ENCODE results near the gene BNC2. TPM values are rescaled to one million over a fixed set of nuclear protein-coding genes. Genes with fewer than 3 reads are reported as not detected.

Gene BNC2
- total RNA-seq, 1 experiment from 2014 or later: 11.7 TPM

DNA sequence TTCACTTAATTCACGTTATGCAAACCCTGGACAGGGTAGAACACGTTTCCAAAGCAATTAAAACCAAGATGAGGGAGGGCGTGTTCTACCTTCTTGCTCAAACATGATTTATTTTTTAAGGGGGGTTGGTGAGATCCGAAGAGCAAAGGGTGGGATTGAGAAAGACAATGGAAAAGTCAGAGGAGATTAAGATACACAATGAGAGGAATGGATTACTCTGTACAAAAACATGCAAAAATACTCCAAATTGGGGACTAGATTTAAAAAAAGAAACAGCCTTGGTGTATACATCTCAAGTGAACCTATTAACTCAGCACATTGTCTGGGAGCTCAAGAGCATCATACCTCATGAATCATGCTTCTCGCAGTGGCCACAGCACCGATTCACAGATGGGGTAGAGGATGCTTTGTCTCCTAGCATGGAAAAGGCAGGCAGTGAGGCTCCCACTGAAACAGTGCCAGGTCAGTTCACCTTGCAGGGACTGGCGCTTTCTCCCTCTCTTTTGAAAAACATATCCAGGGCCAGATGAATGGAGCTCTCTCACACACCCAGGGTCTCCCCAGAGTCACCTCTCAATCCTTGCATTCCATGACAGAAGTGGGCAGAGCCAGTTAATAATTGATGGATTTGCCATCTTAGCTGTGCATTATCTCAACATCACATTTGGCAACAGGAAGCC lies 459.7 kb downstream of the BNC2 start:
- intact Hi-C loops (cut with micrococcal nuclease): loop anchor here (5.0 kb wide), 1 partner anchor 43 kb away; no protein-coding TSS in a partner anchor
- H3K27me3 ChIP-seq (ENCODE audit: low read length): no peaks in the 10 kb centered on the region
- BruUV-seq (replicated peaks): no TSS peak
- no peak overlapping the region for H3K4me2 ChIP-seq (ENCODE audit: low read length)
- no peak for DNase-seq
- CTCF ChIA-PET: no interaction called here
- H3K9me3 ChIP-seq (ENCODE audit: low read length): no peaks in the 10 kb centered on the region
- H3K4me1 ChIP-seq (ENCODE audit: insufficient read depth, low read length): peaks cover 34% of the 10 kb centered on the region
- no peak for ATAC-seq
- 0 out of 2 replicates have a peak, but pooled peaks cover 2% of the 10 kb centered on the region for H3K79me2 ChIP-seq (ENCODE audit: low read length)
- H3K9ac ChIP-seq (ENCODE audit: low read length): no peak overlapping the region
- no peaks in the 10 kb centered on the region for H3K9me2 ChIP-seq (replicated peaks; ENCODE audit: low read length)
- no peaks in the 10 kb centered on the region for H4K20me1 ChIP-seq (ENCODE audit: low read length)
- H3K27ac ChIP-seq (ENCODE audit: low read length): no peak overlapping the region
- peaks cover 4% of the 10 kb centered on the region for H3F3A ChIP-seq (ENCODE audit: low read length, unreplicated experiment)
- no peak for TF ChIP-seq EZH2phosphoT487 (IDR thresholded peaks at IDR 0.05; ENCODE audit: borderline replicate concordance, low read length)
- no peak for TF ChIP-seq CTCF (conservative IDR thresholded peaks at IDR 0.05; ENCODE audit: low read depth, low read length)
- no peak for TF ChIP-seq EZH2 (IDR thresholded peaks at IDR 0.05; ENCODE audit: low read length, unreplicated experiment)
- POLR2A ChIA-PET (ENCODE audit: unreplicated experiment): no interaction called here
- no peaks in the 10 kb centered on the region for H3K36me3 ChIP-seq (ENCODE audit: low read depth, low read length)
- no peak overlapping the region for H2AFZ ChIP-seq (ENCODE audit: low read length)
- H3K4me3 ChIP-seq (ENCODE audit: low read length): no peak overlapping the region

- Histone ChIP-seq H3K27me3 (ENCODE audit: low read length) (no peaks in the 10 kb centered on the region), H3K4me1 (ENCODE audit: insufficient read depth, low read length) (peaks cover 5% of the 10 kb centered on the region; the same call in 1 of the 2 replicates), H3K9me3 (ENCODE audit: low read length) (no peaks in the 10 kb centered on the region), H3K27ac (ENCODE audit: low read length) (no peak overlapping the region), H4K20me1 (ENCODE audit: low read length) (no peaks in the 10 kb centered on the region), H3K79me2 (ENCODE audit: low read length) (no peaks in the 10 kb centered on the region), H3K4me3 (ENCODE audit: low read length) (no peak overlapping the region), H3K9ac (ENCODE audit: low read length) (no peak overlapping the region), H3K9me2 (replicated peaks; ENCODE audit: low read length) (no peaks in the 10 kb centered on the region), H3K36me3 (ENCODE audit: low read depth, low read length) (no peaks in the 10 kb centered on the region), H2AFZ (ENCODE audit: low read length) (no peak overlapping the region), H3K4me2 (ENCODE audit: low read length) (no peak overlapping the region), H3F3A (ENCODE audit: low read length, unreplicated experiment) (no peaks in the 10 kb centered on the region)
- POLR2A ChIA-PET (ENCODE audit: unreplicated experiment): interaction anchor here (0.7 kb wide), 1 partner anchor 301 kb away, joined by 5 read pairs; no protein-coding TSS in a partner anchor
- TF ChIP-seq CTCF (conservative IDR thresholded peaks at IDR 0.05; ENCODE audit: low read depth, low read length): no peak
- no peak for TF ChIP-seq EZH2 (IDR thresholded peaks at IDR 0.05; ENCODE audit: low read length, unreplicated experiment)
- TF ChIP-seq EZH2phosphoT487 (IDR thresholded peaks at IDR 0.05; ENCODE audit: borderline replicate concordance, low read length): no peak
- intact Hi-C loops (cut with micrococcal nuclease): no loop called here
- CTCF ChIA-PET: no interaction called here
- no TSS peak for BruUV-seq (replicated peaks)
- no peak for DNase-seq
- ATAC-seq: no peak
Measured at GRCh38 chr9:16407617-16408016, 462.9 kb downstream of the BNC2 start.

DNA sequence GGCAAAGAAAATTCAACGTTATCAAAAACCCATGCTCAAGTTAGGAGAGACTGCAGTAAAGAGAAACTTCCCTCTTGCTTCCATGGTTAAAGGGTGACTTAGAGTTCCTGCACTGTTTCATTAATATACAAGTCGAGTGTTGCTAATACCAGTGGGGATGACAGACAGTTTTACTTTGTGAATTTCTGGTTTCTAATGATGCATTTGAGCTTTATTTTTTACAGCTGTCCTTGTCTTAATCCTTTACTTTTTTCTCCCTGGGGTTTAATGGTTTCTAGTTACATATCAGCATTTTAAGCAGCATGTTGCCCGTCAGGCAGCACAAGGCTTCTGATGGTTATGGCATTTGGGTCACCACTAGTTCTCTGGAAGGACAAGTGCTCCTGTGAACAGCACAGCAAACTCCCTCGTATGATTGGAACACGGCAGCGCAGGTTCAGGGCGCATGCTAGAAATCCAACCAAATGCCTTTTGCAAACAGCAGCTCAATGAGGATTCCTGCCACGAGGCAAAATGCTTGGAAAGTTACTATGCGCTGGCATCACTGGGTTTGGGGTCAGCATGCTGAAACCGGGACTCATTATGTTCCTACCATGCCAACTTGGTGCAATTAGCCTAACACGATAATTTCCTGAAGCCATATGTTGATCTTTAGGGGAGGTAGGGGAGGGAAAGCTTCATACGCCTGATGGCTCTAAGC lies 463.8 kb downstream of the BNC2 start:
- ATAC-seq (no peak), DNase-seq (no peak)
- H2AFZ ChIP-seq (ENCODE audit: low read length): no peak overlapping the region
- H3K36me3 ChIP-seq (ENCODE audit: low read depth, low read length): no peaks in the 10 kb centered on the region
- H3K27ac ChIP-seq (ENCODE audit: low read length): no peak overlapping the region
- no peak for TF ChIP-seq EZH2phosphoT487 (IDR thresholded peaks at IDR 0.05; ENCODE audit: borderline replicate concordance, low read length)
- TF ChIP-seq CTCF (conservative IDR thresholded peaks at IDR 0.05; ENCODE audit: low read depth, low read length): no peak
- no peak for TF ChIP-seq EZH2 (IDR thresholded peaks at IDR 0.05; ENCODE audit: low read length, unreplicated experiment)
- no peaks in the 10 kb centered on the region for H3K9me3 ChIP-seq (ENCODE audit: low read length)
- no TSS peak for BruUV-seq (replicated peaks)
- no peaks in the 10 kb centered on the region for H3K79me2 ChIP-seq (ENCODE audit: low read length)
- ChIA-PET POLR2A (ENCODE audit: unreplicated experiment) (no interaction called here), CTCF (no interaction called here)
- H4K20me1 ChIP-seq (ENCODE audit: low read length): no peaks in the 10 kb centered on the region
- intact Hi-C loops (cut with micrococcal nuclease): no loop called here
- H3K9me2 ChIP-seq (replicated peaks; ENCODE audit: low read length): no peaks in the 10 kb centered on the region
- H3K9ac ChIP-seq (ENCODE audit: low read length): no peak overlapping the region
- no peaks in the 10 kb centered on the region for H3F3A ChIP-seq (ENCODE audit: low read length, unreplicated experiment)
- H3K4me1 ChIP-seq (ENCODE audit: insufficient read depth, low read length): 0 out of 2 replicates have a peak, but pooled peaks cover 2% of the 10 kb centered on the region
- H3K27me3 ChIP-seq (ENCODE audit: low read length): no peaks in the 10 kb centered on the region
- H3K4me2 ChIP-seq (ENCODE audit: low read length): no peak overlapping the region
- H3K4me3 ChIP-seq (ENCODE audit: low read length): no peak overlapping the region
